A673 (cell line): ENCODE measurements around the gene DCLK2. TPM values are rescaled to one million over a fixed set of nuclear protein-coding genes. Genes with fewer than 3 reads are reported as not detected.

Source experiments
- BruUV-seq: library from RNA; stranded (reverse); fragments of 400-500 nt; replicated peaks from 2 replicates; lab custom pipeline; 2021; lab: Mats Ljungman, UMichigan
- CTCF ChIA-PET: fragments of 300-600 bp; sonication (Branson Sonifier 250); formaldehyde crosslinking; loops from one replicate; lab custom pipeline; 2022; ENCODE audit warnings: antibody characterized with exemption; lab: Charles Lee
- POLR2A ChIA-PET: fragments of 300-600 bp; sonication (Branson Sonifier 250); formaldehyde crosslinking; loops from one replicate; lab custom pipeline; 2022; ENCODE audit warnings: antibody characterized with exemption; ENCODE audit not compliant: low non-redundant PET; lab: Charles Lee
- DNase-seq: peaks from one replicate; pipeline ENCODE4 v3.0.0-alpha.2; 2015; ENCODE audit warnings: low spot score
- H3K27ac ChIP-seq: fragments of 200-600 bp; sonication (generic); 2 replicates; pipeline ENCODE4 v1.5.1; 2016; ENCODE audit warnings: mixed run types, low read depth, mild to moderate bottlenecking, mixed read lengths, antibody characterized with exemption, low read length; ENCODE audit not compliant: poor library complexity, severe bottlenecking
- H3K27me3 ChIP-seq: fragments of 200-600 bp; sonication (generic); replicated peaks from 2 replicates; pipeline ENCODE4 v1.6.1; 2017; ENCODE audit warnings: mixed run types, low read depth, mild to moderate bottlenecking, mixed read lengths, antibody characterized with exemption, low read length; ENCODE audit not compliant: insufficient read depth, poor library complexity
- H3K36me3 ChIP-seq: fragments of 200-600 bp; sonication (generic); 2 replicates; pipeline ENCODE4 v1.6.1; 2016; ENCODE audit warnings: mixed run types, mild to moderate bottlenecking, mixed read lengths, antibody characterized with exemption, low read length; ENCODE audit not compliant: insufficient read depth, poor library complexity, severe bottlenecking
- H3K4me1 ChIP-seq: fragments of 200-600 bp; sonication (generic); 2 replicates; pipeline ENCODE4 v1.6.1; 2017; ENCODE audit warnings: mixed run types, mild to moderate bottlenecking, mixed read lengths, antibody characterized with exemption, low read length; ENCODE audit not compliant: insufficient read depth, poor library complexity, severe bottlenecking
- H3K4me3 ChIP-seq: fragments of 200-600 bp; sonication (generic); 2 replicates; pipeline ENCODE4 v1.5.1; 2016; ENCODE audit warnings: low read depth, mixed run types, mild to moderate bottlenecking, mixed read lengths, low read length; ENCODE audit not compliant: poor library complexity, severe bottlenecking
- H3K9me3 ChIP-seq: fragments of 200-600 bp; sonication (generic); 2 replicates; pipeline ENCODE4 v1.6.1; 2016; ENCODE audit warnings: mixed run types, low read depth, mild to moderate bottlenecking, mixed read lengths, antibody characterized with exemption, low read length; ENCODE audit not compliant: poor library complexity, severe bottlenecking
- CTCF ChIP-seq: fragments of 300-800, 200-600 bp; sonication (generic); conservative IDR thresholded peaks from 2 replicates; pipeline ENCODE4 v1.5.1; 2017; ENCODE audit warnings: low read depth, mild to moderate bottlenecking, antibody characterized with exemption, low read length, moderate library complexity, mixed read lengths
- EZH2 ChIP-seq: fragments of 200-600 bp; sonication (generic); IDR thresholded peaks from 2 replicates; pipeline ENCODE4 v1.6.1; 2017; ENCODE audit warnings: borderline replicate concordance, low read depth, mild to moderate bottlenecking, mixed read lengths, antibody characterized with exemption, low read length; ENCODE audit not compliant: poor library complexity, severe bottlenecking
- intact Hi-C: fragments of 100-400 bp; cut with micrococcal nuclease; formaldehyde crosslinking; loops from one replicate; pipeline ENCODE4 v1.10.0; 2022; ENCODE audit not compliant: unreplicated experiment
- total RNA-seq: library from RNA; stranded (reverse); gene quantifications from 2 replicates; pipeline ENCODE4 v1.2.3, GENCODE V29; 2021

Gene DCLK2
- total RNA-seq, 1 experiment from 2014 or later, result 4.9 TPM

GRCh38 chr4:150090836-150091235, 12.6 kb downstream of the DCLK2 start:
- POLR2A ChIA-PET, result no interaction called here
- intact Hi-C loops, result no loop called here
- CTCF ChIA-PET, result no interaction called here
- Histone ChIP-seq H3K36me3 (no peaks in the 10 kb centered on the region), H3K27me3 (no peaks in the 10 kb centered on the region), H3K9me3 (no peaks in the 10 kb centered on the region), H3K27ac (no peak overlapping the region), H3K4me3 (no peak overlapping the region), H3K4me1 (peaks cover 8% of the 10 kb centered on the region)
- no peak for TF ChIP-seq EZH2
- no peak for TF ChIP-seq CTCF
- DNase-seq, result no peak
- no TSS peak for BruUV-seq

GRCh38 chr4:150094676-150095075, 16.4 kb downstream of the DCLK2 start:
- no TSS peak for BruUV-seq
- no peaks in the 10 kb centered on the region for H3K9me3 ChIP-seq
- CTCF ChIA-PET, result no interaction called here
- H3K4me1 ChIP-seq, result peaks cover 8% of the 10 kb centered on the region
- DNase-seq, result no peak
- H3K4me3 ChIP-seq, result no peak overlapping the region
- no peak overlapping the region for H3K27ac ChIP-seq
- TF ChIP-seq EZH2 (no peak), CTCF (no peak)
- intact Hi-C loops, result no loop called here
- POLR2A ChIA-PET, result no interaction called here
- no peaks in the 10 kb centered on the region for H3K27me3 ChIP-seq
- H3K36me3 ChIP-seq, result no peaks in the 10 kb centered on the region

DNA sequence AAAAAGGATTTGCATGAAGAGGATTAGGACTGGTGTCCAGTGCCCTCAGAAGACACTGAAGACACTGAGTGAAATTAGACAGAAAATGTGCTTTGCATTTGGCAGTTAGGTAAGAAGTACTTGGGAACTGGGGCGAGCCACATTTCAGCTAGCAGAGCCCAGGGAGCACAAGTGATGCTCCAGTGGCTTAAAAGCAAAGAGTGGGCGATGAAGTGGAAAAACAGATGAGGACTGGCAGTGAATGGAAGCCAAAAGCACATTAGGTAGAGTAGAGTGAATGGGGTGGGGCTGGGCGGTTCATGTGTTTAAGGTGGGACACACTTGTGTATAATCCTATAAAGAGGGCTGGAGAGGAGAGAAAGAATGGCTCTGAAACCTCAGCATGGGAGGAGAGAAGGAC, 18.4 kb downstream of the DCLK2 start:
- no peaks in the 10 kb centered on the region for H3K27me3 ChIP-seq
- TF ChIP-seq EZH2 (no peak), CTCF (no peak)
- intact Hi-C loops, result no loop called here
- no peak for DNase-seq
- POLR2A ChIA-PET, result no interaction called here
- BruUV-seq, result no TSS peak
- no peak overlapping the region for H3K4me3 ChIP-seq
- CTCF ChIA-PET, result no interaction called here
- H3K9me3 ChIP-seq, result no peaks in the 10 kb centered on the region
- no peaks in the 10 kb centered on the region for H3K36me3 ChIP-seq
- H3K27ac ChIP-seq, result no peak overlapping the region
- H3K4me1 ChIP-seq, result no peaks in the 10 kb centered on the region
